ENCODE data around the gene TTC23.

- TF ChIP-seq POLR2A (IDR thresholded peaks at IDR 0.05) = no peak
- TF ChIP-seq CTCF (IDR thresholded peaks at IDR 0.05) = no peak
Observed at GRCh38 chr15:99145005-99145404, 104.4 kb downstream of the TTC23 start.

Measured in esophagus squamous epithelium (tissue), 4 donors.